Skeletal muscle satellite cell (primary cell): ENCODE data around the gene CSH2.
"Not testable (repeated sequence)": the region's sequence is repeated elsewhere in the genome, so short reads cannot be mapped to it uniquely, and the experiment has no call there.

Experiments used
- H3K27me3 ChIP-seq: 2 replicates; pipeline ENCODE4 v1.7.0; 2013; ENCODE audit warnings: low read length; ENCODE audit not compliant: control insufficient read depth, insufficient read depth
- H3K36me3 ChIP-seq: 2 replicates; pipeline ENCODE4 v1.7.0; 2013; ENCODE audit warnings: mild to moderate bottlenecking, control low read depth, low read length; ENCODE audit not compliant: insufficient read depth
- H3K4me1 ChIP-seq: 2 replicates; pipeline ENCODE4 v1.7.0; 2013; ENCODE audit warnings: low read length; ENCODE audit not compliant: control insufficient read depth, insufficient read depth
- H3K4me2 ChIP-seq: 2 replicates; pipeline ENCODE4 v1.7.0; 2013; ENCODE audit warnings: mild to moderate bottlenecking, low read length
- H3K4me3 ChIP-seq: 2 replicates; pipeline ENCODE4 v1.7.0; 2013; ENCODE audit warnings: low read length
- H3K9ac ChIP-seq: 2 replicates; pipeline ENCODE4 v1.7.0; 2013; ENCODE audit warnings: mild to moderate bottlenecking, low read depth, low read length, moderate library complexity
- H3K9me3 ChIP-seq: replicated peaks from 2 replicates; pipeline ENCODE4 v1.7.0; 2013; ENCODE audit warnings: mild to moderate bottlenecking, control low read depth, low read length

Gene CSH2

DNA sequence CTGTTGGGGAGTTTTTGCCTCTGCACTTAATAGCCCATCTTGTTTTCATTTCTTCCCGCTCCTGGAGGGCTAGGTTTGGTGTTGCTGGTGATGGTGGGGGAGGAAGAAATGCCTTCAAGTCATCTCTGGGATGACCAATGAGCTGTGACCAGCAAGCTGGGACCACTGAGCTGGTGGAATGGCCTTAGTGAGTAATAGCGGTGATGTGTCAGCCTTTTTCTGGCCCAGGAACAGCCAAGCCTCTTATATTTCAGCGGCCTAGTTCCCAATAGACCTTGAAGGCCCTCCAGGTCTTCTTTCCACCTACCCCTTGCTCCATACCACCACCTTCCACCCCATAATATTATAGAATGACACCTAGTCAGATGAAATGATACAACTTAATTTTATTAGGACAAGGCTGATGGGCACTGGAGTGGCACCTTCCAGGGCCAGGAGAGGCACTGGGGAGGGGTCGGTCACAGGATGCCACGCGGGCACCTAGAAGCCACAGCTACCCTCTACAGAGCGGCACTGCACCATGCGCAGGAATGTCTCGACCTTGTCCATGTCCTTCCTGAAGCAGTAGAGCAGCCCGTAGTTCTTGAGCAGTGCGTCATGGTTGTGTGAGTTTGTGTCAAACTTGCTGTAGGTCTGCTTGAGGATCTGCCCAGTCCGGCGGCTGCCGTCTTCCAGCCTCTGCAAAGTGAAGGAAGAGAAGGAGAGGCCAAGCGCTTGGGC is 1.7 kb downstream of the CSH2 start:
- not testable (repeated sequence) for H3K9ac ChIP-seq, H3K9me3 ChIP-seq, H3K4me1 ChIP-seq, H3K27me3 ChIP-seq, H3K4me2 ChIP-seq, H3K36me3 ChIP-seq, H3K4me3 ChIP-seq

DNA sequence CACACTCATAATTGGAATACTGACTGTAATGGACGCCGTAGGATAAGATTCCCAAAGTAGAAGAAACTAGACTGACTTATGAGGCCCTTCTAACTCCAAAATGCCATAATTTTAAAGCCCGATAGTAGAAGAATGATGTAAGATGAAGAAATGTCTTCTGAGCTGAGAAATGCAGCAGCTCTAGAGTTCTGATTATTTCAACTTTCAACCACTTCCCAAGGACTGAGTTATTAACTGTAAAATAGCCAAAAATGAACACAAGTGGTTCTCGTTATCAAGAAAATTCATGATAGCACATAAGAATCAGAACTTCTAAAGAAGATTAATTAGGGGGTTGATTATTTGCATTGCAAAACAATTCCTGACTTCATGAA is 3.2 kb downstream of the CSH2 start:
- not testable (repeated sequence) for H3K4me1 ChIP-seq, H3K4me2 ChIP-seq, H3K27me3 ChIP-seq, H3K4me3 ChIP-seq, H3K9ac ChIP-seq, H3K9me3 ChIP-seq, H3K36me3 ChIP-seq

GRCh38 chr17:63869491-63870291 is 3.8 kb downstream of the CSH2 start:
- not testable (repeated sequence) for H3K36me3 ChIP-seq, H3K27me3 ChIP-seq, H3K4me1 ChIP-seq, H3K9ac ChIP-seq, H3K4me2 ChIP-seq, H3K4me3 ChIP-seq, H3K9me3 ChIP-seq

GRCh38 chr17:63866625-63867024 is 6.9 kb downstream of the CSH2 start:
- H3K4me1 ChIP-seq, H3K4me2 ChIP-seq, H3K4me3 ChIP-seq, H3K36me3 ChIP-seq, H3K9me3 ChIP-seq, H3K9ac ChIP-seq, H3K27me3 ChIP-seq: not testable (repeated sequence)

GRCh38 chr17:63859257-63859656 is 14.2 kb downstream of the CSH2 start:
- Histone ChIP-seq H3K9ac (no peak overlapping the region), H3K9me3 (no peaks in the 10 kb centered on the region), H3K36me3 (no peaks in the 10 kb centered on the region), H3K4me3 (no peak overlapping the region), H3K27me3 (peaks cover 40% of the 10 kb centered on the region), H3K4me1 (no peaks in the 10 kb centered on the region), H3K4me2 (no peak overlapping the region)

DNA sequence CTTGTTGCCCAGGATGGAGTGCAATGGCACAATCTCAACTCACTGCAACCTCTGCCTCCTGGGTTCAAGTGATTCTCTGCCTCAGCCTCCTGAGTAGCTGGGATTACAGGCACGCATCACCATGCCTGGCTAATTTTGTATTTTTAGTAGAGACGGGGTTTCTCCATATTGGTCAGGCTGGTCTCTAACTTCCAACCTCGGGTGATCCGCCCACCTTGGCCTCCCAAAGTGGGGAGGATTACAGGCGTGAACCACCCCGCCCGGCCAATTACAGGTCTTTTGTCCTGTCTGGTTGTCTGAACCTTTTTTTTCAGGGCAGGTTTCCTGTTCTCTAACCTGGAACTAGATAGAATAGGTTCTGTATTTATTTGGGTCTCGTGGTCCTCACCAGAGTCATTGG is 17.1 kb downstream of the CSH2 start:
- not testable (repeated sequence) for H3K36me3 ChIP-seq, H3K4me1 ChIP-seq, H3K4me2 ChIP-seq, H3K9ac ChIP-seq, H3K4me3 ChIP-seq, H3K9me3 ChIP-seq
- peaks cover 48% of the 10 kb centered on the region for H3K27me3 ChIP-seq

DNA sequence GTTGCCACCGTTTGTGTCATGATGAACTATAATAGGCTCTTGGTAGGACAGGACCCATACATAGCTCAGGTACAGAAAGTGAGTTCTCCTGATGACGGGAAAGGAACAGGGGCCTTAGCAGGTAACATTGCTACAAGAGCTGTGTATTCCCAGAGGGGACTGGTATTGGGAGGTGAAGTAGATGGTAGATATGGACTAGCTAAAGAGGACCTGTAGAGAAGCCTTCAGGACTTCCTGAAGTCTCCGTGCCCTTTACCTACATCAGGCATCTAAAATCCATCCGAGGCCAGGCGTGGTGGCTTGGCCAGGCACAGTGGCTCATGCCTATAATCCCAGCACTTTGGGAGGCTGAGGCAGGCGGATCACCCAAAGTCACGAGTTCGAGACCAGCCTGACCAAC is 18.3 kb downstream of the CSH2 start:
- H3K36me3 ChIP-seq: no peaks in the 10 kb centered on the region
- no peak overlapping the region for H3K4me3 ChIP-seq
- H3K9ac ChIP-seq: no peak overlapping the region
- H3K9me3 ChIP-seq: no peaks in the 10 kb centered on the region
- H3K4me2 ChIP-seq: no peak overlapping the region
- H3K4me1 ChIP-seq: no peaks in the 10 kb centered on the region
- peaks cover 42% of the 10 kb centered on the region for H3K27me3 ChIP-seq

GRCh38 chr17:63854709-63855108 is 18.8 kb downstream of the CSH2 start:
- no peaks in the 10 kb centered on the region for H3K36me3 ChIP-seq
- peaks cover 37% of the 10 kb centered on the region for H3K27me3 ChIP-seq
- no peaks in the 10 kb centered on the region for H3K4me1 ChIP-seq
- no peaks in the 10 kb centered on the region for H3K9me3 ChIP-seq
- no peak overlapping the region for H3K4me2 ChIP-seq
- H3K9ac ChIP-seq: no peak overlapping the region
- H3K4me3 ChIP-seq: no peak overlapping the region

- no peak overlapping the region for H3K9ac ChIP-seq
- peaks cover 5% of the 10 kb centered on the region for H3K4me1 ChIP-seq
- no peaks in the 10 kb centered on the region for H3K9me3 ChIP-seq
- no peak overlapping the region for H3K4me3 ChIP-seq
- H3K36me3 ChIP-seq: no peaks in the 10 kb centered on the region
- H3K27me3 ChIP-seq: peaks cover 28% of the 10 kb centered on the region
- H3K4me2 ChIP-seq: no peak overlapping the region
Observed at GRCh38 chr17:63853260-63853659, 20.2 kb downstream of the CSH2 start.

DNA sequence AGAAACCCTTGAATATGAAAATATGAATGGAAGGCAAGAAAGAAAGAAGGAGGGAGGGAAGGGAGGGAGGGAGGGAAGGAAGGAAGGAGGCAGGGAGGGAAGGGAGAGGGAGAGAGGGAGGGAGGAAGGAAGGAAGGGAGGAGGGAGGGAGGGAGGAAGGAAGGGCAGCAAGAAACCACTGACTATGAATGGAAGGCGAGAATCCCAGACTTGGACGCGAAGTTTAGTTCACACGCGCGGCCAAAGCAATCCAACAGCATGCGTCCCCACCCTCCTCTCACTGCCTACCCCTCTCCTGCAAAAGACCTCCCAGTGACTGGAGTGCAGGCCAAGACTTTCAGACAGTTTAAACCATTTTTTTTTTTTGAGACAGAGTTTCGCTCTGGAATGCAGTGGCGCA is 23.1 kb downstream of the CSH2 start:
- Histone ChIP-seq H3K4me1 (peaks cover 5% of the 10 kb centered on the region), H3K36me3 (no peaks in the 10 kb centered on the region), H3K9me3 (no peaks in the 10 kb centered on the region), H3K4me3 (no peak overlapping the region), H3K27me3 (peaks cover 21% of the 10 kb centered on the region), H3K9ac (no peak overlapping the region), H3K4me2 (no peak overlapping the region)

GRCh38 chr17:63848834-63849689 is 24.4 kb downstream of the CSH2 start:
- Histone ChIP-seq H3K4me3 (peak overlapping the region; percentile 68), H3K4me2 (peak overlapping the region; percentile 86), H3K36me3 (no peaks in the 10 kb centered on the region), H3K9me3 (no peaks in the 10 kb centered on the region), H3K27me3 (peaks cover 11% of the 10 kb centered on the region), H3K9ac (peak overlapping the region; percentile 68), H3K4me1 (peaks cover 8% of the 10 kb centered on the region)
